HL-60 (cell line): ENCODE data around the gene TMC6.

Experiments used
- DNase-seq, 2 experiments: peaks; one replicate each; pipeline ENCODE4 v3.0.0-alpha.2; 2010 to 2020; ENCODE audit warnings: low read depth in 1 of 2, low spot score in 1 of 2
- H3K27ac ChIP-seq: fragments of 250-450 bp; sonication (Bioruptor Pico); replicated peaks from 2 replicates; pipeline ENCODE4 v1.5.1; 2020; ENCODE audit warnings: mild to moderate bottlenecking, moderate library complexity
- H3K27me3 ChIP-seq: fragments of 250-450 bp; sonication (Bioruptor Pico); 2 replicates; pipeline ENCODE4 v1.5.1; 2021; ENCODE audit warnings: mild to moderate bottlenecking, moderate library complexity; ENCODE audit not compliant: insufficient read depth, poor library complexity, severe bottlenecking
- H3K4me3 ChIP-seq: replicated peaks from 2 replicates; pipeline ENCODE4 v1.5.1; 2011; ENCODE audit warnings: mild to moderate bottlenecking, control low read depth, low read length; ENCODE audit not compliant: insufficient read depth
- GABPA ChIP-seq: IDR thresholded peaks from 2 replicates; pipeline ENCODE4 v1.6.1; 2012; ENCODE audit warnings: low read depth
- POLR2AphosphoS5 ChIP-seq: IDR thresholded peaks from 2 replicates; pipeline ENCODE4 v1.6.1; 2012; ENCODE audit warnings: low read depth
- SPI1 ChIP-seq: IDR thresholded peaks from 2 replicates; pipeline ENCODE4 v1.6.1; 2012; ENCODE audit warnings: low read depth, mild to moderate bottlenecking, borderline replicate concordance
- TF ChIP-seq, protein P1 (sequence below): IDR thresholded peaks from 2 replicates; pipeline ENCODE4 v1.6.1; 2012; ENCODE audit warnings: low read depth; ENCODE audit not compliant: insufficient replicate concordance
- TF ChIP-seq, protein P2 (sequence below): IDR thresholded peaks from one replicate; pipeline ENCODE4 v1.5.1; 2011; ENCODE audit warnings: low read length, control low read depth, inconsistent platforms; ENCODE audit not compliant: insufficient read depth

TMC6 gene

DNA sequence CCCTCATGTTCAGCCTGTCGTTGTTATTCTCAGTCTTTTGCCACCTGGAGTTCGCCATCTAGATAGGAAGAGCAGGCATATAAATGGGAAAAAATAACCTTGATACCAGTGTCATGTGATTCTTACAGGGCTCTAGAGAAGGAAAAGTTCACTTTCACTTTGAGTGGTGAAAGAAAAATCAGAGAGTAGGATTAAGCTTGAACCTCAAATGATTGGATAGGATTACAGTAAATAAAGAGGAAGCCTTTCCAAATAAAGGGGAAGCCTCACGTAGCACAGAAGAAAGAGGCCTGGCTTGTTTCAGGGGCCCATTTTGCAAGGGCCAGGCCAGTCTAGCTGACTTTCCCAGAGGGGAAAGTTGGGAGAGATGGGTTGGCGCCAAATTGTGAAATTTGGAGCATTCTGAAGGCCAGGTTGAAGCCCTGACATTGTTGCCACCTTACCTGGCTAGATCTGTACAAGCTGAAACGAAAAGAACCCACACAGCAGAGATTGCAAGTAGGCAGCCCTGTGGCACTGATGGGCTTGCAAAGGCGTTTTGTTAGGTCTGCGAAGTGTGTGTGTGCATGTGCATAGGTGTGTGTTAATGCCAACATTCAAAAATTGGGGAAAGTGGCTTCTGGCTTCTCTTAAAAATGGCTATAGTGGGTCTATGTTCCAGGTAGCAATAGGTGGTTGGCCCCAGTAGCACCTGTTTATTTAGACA lies 38.8 kb downstream of the TMC6 start:
- peak in 1 of 2 experiments; percentile 27 for DNase-seq
- no peak overlapping the region for H3K4me3 ChIP-seq
- TF ChIP-seq POLR2AphosphoS5, result no peak
- TF ChIP-seq SPI1, result peak; percentile 94
- TF ChIP-seq, protein P1, sequence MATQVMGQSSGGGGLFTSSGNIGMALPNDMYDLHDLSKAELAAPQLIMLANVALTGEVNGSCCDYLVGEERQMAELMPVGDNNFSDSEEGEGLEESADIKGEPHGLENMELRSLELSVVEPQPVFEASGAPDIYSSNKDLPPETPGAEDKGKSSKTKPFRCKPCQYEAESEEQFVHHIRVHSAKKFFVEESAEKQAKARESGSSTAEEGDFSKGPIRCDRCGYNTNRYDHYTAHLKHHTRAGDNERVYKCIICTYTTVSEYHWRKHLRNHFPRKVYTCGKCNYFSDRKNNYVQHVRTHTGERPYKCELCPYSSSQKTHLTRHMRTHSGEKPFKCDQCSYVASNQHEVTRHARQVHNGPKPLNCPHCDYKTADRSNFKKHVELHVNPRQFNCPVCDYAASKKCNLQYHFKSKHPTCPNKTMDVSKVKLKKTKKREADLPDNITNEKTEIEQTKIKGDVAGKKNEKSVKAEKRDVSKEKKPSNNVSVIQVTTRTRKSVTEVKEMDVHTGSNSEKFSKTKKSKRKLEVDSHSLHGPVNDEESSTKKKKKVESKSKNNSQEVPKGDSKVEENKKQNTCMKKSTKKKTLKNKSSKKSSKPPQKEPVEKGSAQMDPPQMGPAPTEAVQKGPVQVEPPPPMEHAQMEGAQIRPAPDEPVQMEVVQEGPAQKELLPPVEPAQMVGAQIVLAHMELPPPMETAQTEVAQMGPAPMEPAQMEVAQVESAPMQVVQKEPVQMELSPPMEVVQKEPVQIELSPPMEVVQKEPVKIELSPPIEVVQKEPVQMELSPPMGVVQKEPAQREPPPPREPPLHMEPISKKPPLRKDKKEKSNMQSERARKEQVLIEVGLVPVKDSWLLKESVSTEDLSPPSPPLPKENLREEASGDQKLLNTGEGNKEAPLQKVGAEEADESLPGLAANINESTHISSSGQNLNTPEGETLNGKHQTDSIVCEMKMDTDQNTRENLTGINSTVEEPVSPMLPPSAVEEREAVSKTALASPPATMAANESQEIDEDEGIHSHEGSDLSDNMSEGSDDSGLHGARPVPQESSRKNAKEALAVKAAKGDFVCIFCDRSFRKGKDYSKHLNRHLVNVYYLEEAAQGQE, result no peak
- TF ChIP-seq, protein P2, sequence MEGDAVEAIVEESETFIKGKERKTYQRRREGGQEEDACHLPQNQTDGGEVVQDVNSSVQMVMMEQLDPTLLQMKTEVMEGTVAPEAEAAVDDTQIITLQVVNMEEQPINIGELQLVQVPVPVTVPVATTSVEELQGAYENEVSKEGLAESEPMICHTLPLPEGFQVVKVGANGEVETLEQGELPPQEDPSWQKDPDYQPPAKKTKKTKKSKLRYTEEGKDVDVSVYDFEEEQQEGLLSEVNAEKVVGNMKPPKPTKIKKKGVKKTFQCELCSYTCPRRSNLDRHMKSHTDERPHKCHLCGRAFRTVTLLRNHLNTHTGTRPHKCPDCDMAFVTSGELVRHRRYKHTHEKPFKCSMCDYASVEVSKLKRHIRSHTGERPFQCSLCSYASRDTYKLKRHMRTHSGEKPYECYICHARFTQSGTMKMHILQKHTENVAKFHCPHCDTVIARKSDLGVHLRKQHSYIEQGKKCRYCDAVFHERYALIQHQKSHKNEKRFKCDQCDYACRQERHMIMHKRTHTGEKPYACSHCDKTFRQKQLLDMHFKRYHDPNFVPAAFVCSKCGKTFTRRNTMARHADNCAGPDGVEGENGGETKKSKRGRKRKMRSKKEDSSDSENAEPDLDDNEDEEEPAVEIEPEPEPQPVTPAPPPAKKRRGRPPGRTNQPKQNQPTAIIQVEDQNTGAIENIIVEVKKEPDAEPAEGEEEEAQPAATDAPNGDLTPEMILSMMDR, result no peak

DNA sequence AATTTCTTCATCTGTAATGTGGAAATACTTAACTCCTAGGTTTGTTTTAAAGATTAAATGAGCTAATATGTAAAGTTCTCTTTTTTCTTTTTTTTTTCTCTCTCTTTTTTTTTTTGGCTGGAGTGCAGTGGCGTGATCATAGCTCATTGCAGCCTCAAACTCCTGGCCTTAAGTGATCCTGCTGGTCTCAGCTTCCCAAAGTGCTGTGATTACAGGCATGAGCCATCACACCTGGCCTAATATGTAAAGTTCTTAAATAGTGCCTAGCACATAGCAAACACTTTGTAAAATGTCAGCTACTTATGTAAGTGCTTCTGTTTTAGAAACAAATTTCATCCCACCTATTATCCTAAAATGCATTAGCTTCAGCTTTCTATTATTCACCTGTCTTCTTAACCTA lies 40.0 kb downstream of the TMC6 start:
- TF ChIP-seq, protein P2, result no peak
- TF ChIP-seq, protein P1, result no peak
- TF ChIP-seq POLR2AphosphoS5 (no peak), GABPA (no peak), SPI1 (no peak)
- H3K4me3 ChIP-seq, result no peak overlapping the region
- no peak overlapping the region for H3K27ac ChIP-seq
- no peak for DNase-seq
- no peaks in the 10 kb centered on the region for H3K27me3 ChIP-seq

More for the DNA sequence above, 38.8 kb downstream of the TMC6 start:
- Histone ChIP-seq H3K27ac (no peak overlapping the region), H3K27me3 (no peaks in the 10 kb centered on the region)

DNA sequence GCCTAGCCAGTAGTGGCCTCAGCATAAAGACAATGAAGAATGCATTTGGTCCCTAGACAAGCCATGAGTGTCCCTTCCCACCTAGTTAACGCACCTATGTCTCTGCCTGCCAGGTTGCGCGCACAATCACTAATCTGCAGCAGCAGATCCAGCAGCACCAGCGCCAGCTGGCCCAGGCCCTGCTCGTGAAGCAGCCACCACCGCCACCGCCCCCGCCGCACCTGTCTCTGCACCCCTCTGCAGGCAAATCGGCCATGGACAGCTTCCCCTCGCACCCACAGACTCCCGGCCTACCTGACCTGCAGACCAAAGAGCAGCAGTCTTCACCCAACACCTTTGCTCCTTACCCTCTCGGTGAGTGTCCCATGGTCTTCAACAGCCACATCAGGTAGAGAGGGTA lies 41.8 kb downstream of the TMC6 start:
- no peak overlapping the region for H3K4me3 ChIP-seq
- TF ChIP-seq GABPA (no peak), POLR2AphosphoS5 (no peak), SPI1 (no peak)
- TF ChIP-seq, protein P1, result no peak
- TF ChIP-seq, protein P2, result no peak
- no peak overlapping the region for H3K27ac ChIP-seq
- no peak for DNase-seq
- no peaks in the 10 kb centered on the region for H3K27me3 ChIP-seq
